Suppressor macrophage treated with lipopolysaccharide for 4 hours (primary cell): ENCODE results near the gene AGAP3.

Experiments
- DNase-seq: peaks from one replicate; pipeline ENCODE4 v3.0.0-alpha.2; 2020

Gene AGAP3

GRCh38 chr7:151138153-151138851 lies 52.0 kb downstream of the AGAP3 start:
- no peak for DNase-seq

GRCh38 chr7:151139071-151139790 lies 53.0 kb downstream of the AGAP3 start:
- no peak for DNase-seq

- no peak for DNase-seq
Measured at GRCh38 chr7:151139791-151140190, 53.5 kb downstream of the AGAP3 start.

- DNase-seq, result no peak
Measured at GRCh38 chr7:151140826-151141225, 54.6 kb downstream of the AGAP3 start.

GRCh38 chr7:151141311-151141854 lies 55.1 kb downstream of the AGAP3 start:
- no peak for DNase-seq

GRCh38 chr7:151141855-151142685 lies 55.8 kb downstream of the AGAP3 start:
- no peak for DNase-seq

- DNase-seq, result no peak
Measured at GRCh38 chr7:151142686-151143040, 56.4 kb downstream of the AGAP3 start.

- no peak for DNase-seq
Measured at GRCh38 chr7:151143261-151144015, 57.2 kb downstream of the AGAP3 start.

- no peak for DNase-seq
Measured at GRCh38 chr7:151144387-151144786, 58.1 kb downstream of the AGAP3 start.

GRCh38 chr7:151146761-151147160 lies 60.5 kb downstream of the AGAP3 start:
- no peak for DNase-seq

- no peak for DNase-seq
Measured at GRCh38 chr7:151148319-151149259, 62.3 kb downstream of the AGAP3 start.

GRCh38 chr7:151150388-151150787 lies 64.1 kb downstream of the AGAP3 start:
- DNase-seq, result no peak

GRCh38 chr7:151152643-151153513 lies 66.6 kb downstream of the AGAP3 start:
- no peak for DNase-seq

GRCh38 chr7:151157645-151158329 lies 71.5 kb downstream of the AGAP3 start:
- DNase-seq, result no peak

- DNase-seq, result no peak
Measured at GRCh38 chr7:151161757-151162156, 75.5 kb downstream of the AGAP3 start.

- DNase-seq, result no peak
Measured at GRCh38 chr7:151166629-151167196, 80.4 kb downstream of the AGAP3 start.

- DNase-seq, result peak; percentile 24
Measured at GRCh38 chr7:151167197-151167961, 81.1 kb downstream of the AGAP3 start, which contains the start of gene GBX1. Gene GBX1, minus strand, starts transcription at chr7:151167694. Its CDS starts 146 bp downstream, at chr7:151167548.

GRCh38 chr7:151168003-151168786 lies 81.9 kb downstream of the AGAP3 start:
- peak; percentile 64 for DNase-seq
